ENCODE results near the gene TMC3. TPM values are rescaled to one million over a fixed set of nuclear protein-coding genes. Genes with fewer than 3 reads are reported as not detected.

The TMC3 gene
- total RNA-seq, 1 experiment from 2014 or later, result not detected

DNA sequence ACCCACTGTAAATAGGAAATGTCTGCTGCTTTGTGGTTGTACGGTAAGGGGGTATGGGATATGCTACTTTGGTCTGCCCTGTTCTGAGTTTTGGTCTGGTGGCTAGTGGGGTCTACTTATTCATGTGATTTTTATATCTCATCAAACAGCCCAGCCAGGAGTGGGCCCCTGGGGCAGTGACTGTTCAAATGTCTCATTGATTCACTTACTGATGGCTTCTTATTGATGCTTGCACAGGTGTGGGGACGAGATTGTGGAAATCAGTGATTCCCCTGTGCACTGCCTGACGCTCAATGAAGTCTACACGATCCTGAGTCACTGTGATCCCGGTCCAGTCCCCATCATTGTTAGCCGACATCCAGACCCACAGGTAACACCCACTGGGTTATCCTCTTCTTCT lies 88.6 kb downstream of the TMC3 start:
- CTCF ChIA-PET, result no interaction called here
- no peaks in the 10 kb centered on the region for H3K9me3 Mint-ChIP-seq (ENCODE audit: low read depth, unreplicated experiment)
- peaks cover 87% of the 10 kb centered on the region for H3K27me3 Mint-ChIP-seq (ENCODE audit: unreplicated experiment)
- TF ChIP-seq CTCF (IDR thresholded peaks at IDR 0.05; ENCODE audit: unreplicated experiment), result no peak
- intact Hi-C loops (cut with micrococcal nuclease; ENCODE audit: unreplicated experiment), result no loop called here
- BruUV-seq (replicated peaks), result no TSS peak
- no peak overlapping the region for H3K4me3 Mint-ChIP-seq (ENCODE audit: low read depth, unreplicated experiment)
- H3K36me3 Mint-ChIP-seq (ENCODE audit: insufficient read depth, unreplicated experiment), result no peaks in the 10 kb centered on the region
- H3K27ac Mint-ChIP-seq (ENCODE audit: unreplicated experiment), result no peak overlapping the region
- no peaks in the 10 kb centered on the region for H3K4me1 Mint-ChIP-seq (ENCODE audit: low read depth, unreplicated experiment)
- no peak for DNase-seq

- Mint-ChIP-seq H3K4me3 (ENCODE audit: low read depth, unreplicated experiment) (no peak overlapping the region), H3K4me1 (ENCODE audit: low read depth, unreplicated experiment) (no peaks in the 10 kb centered on the region), H3K36me3 (ENCODE audit: insufficient read depth, unreplicated experiment) (no peaks in the 10 kb centered on the region), H3K27ac (ENCODE audit: unreplicated experiment) (no peak overlapping the region), H3K9me3 (ENCODE audit: low read depth, unreplicated experiment) (no peaks in the 10 kb centered on the region), H3K27me3 (ENCODE audit: unreplicated experiment) (peaks cover 87% of the 10 kb centered on the region)
- no TSS peak for BruUV-seq (replicated peaks)
- intact Hi-C loops (cut with micrococcal nuclease; ENCODE audit: unreplicated experiment), result no loop called here
- DNase-seq, result no peak
- TF ChIP-seq CTCF (IDR thresholded peaks at IDR 0.05; ENCODE audit: unreplicated experiment), result no peak
- CTCF ChIA-PET, result no interaction called here
Observed at GRCh38 chr15:81284256-81285031, 89.6 kb downstream of the TMC3 start.

- Mint-ChIP-seq H3K36me3 (ENCODE audit: insufficient read depth, unreplicated experiment) (no peaks in the 10 kb centered on the region), H3K4me1 (ENCODE audit: low read depth, unreplicated experiment) (no peaks in the 10 kb centered on the region), H3K27ac (ENCODE audit: unreplicated experiment) (no peak overlapping the region), H3K27me3 (ENCODE audit: unreplicated experiment) (peaks cover 87% of the 10 kb centered on the region), H3K4me3 (ENCODE audit: low read depth, unreplicated experiment) (no peak overlapping the region), H3K9me3 (ENCODE audit: low read depth, unreplicated experiment) (no peaks in the 10 kb centered on the region)
- CTCF ChIA-PET, result interaction anchor here (1.1 kb wide), 1 partner anchor 117 kb away, joined by 3 read pairs; no protein-coding TSS in a partner anchor
- intact Hi-C loops (cut with micrococcal nuclease; ENCODE audit: unreplicated experiment), result no loop called here
- TF ChIP-seq CTCF (IDR thresholded peaks at IDR 0.05; ENCODE audit: unreplicated experiment), result no peak
- no TSS peak for BruUV-seq (replicated peaks)
- no peak for DNase-seq
Observed at GRCh38 chr15:81282911-81283310, 91.1 kb downstream of the TMC3 start.

DNA sequence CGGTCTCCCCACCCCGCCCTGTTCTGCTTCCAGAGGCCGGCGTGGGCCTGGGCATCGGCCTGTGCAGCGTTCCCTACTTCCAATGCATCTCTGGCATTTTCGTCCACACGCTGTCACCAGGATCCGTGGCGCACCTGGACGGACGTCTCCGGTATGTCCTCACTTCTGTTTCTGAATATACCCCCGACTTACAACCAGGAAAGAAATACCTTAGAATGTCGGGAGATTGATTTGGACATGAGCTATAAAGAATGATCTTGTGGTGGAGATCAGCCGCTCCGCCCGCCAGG lies 91.5 kb downstream of the TMC3 start:
- no peak overlapping the region for H3K4me3 Mint-ChIP-seq (ENCODE audit: low read depth, unreplicated experiment)
- H3K36me3 Mint-ChIP-seq (ENCODE audit: insufficient read depth, unreplicated experiment), result no peaks in the 10 kb centered on the region
- TF ChIP-seq CTCF (IDR thresholded peaks at IDR 0.05; ENCODE audit: unreplicated experiment), result no peak
- DNase-seq, result no peak
- intact Hi-C loops (cut with micrococcal nuclease; ENCODE audit: unreplicated experiment), result no loop called here
- BruUV-seq (replicated peaks), result no TSS peak
- CTCF ChIA-PET, result no interaction called here
- H3K27ac Mint-ChIP-seq (ENCODE audit: unreplicated experiment), result no peak overlapping the region
- H3K27me3 Mint-ChIP-seq (ENCODE audit: unreplicated experiment), result peaks cover 87% of the 10 kb centered on the region
- no peaks in the 10 kb centered on the region for H3K9me3 Mint-ChIP-seq (ENCODE audit: low read depth, unreplicated experiment)
- no peaks in the 10 kb centered on the region for H3K4me1 Mint-ChIP-seq (ENCODE audit: low read depth, unreplicated experiment)

All from Calu3 (cell line).